Stimulated activated CD8-positive, alpha-beta memory T cell treated with anti-CD3 and anti-CD28 coated beads, Interleukin-7, amount 100 ng/mL, for 1 hour (primary cell): ENCODE measurements around the gene TRIM8.

ENCODE experiments used
- DNase-seq, 2 donors: peaks; one replicate each; pipeline ENCODE4 v3.0.0-alpha.2; 2020; ENCODE audit warnings: low read depth in 2 of 2

TRIM8 gene

DNA sequence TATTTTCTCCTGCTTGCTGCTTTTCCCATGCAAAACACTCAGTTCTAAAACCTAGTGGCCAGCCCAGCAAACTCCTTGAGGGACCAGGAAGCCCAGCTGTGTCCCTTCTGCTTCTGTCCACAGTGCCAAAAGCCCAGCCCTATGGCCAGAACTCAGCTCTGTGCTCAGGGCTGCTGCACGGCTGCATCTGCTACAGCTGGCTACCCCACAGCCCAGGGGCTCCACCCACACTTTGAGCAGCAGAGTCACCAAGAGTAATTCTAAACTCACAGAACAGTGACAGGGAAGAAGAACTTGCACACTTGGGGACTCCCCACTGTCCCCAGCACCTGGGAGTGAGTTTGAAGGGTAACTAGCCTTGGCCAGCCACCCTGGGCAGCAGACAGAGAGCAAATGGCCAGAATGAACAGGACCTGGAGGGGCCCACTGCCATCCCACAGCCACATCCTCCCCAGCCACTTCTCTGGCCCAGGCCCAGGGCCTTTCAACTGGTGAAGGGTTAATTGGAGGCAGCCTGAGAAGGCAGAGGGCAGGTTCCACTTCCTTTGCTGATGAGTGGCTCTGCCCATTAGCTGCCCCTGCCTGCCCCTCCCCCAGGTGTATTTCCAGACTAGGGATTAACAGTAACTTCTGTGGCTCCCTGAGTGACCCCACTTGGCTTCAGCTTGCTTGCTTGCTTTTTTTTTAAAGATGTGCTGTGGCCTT lies 28.1 kb upstream of the TRIM8 start:
- no peak for DNase-seq

GRCh38 chr10:102617041-102617440 lies 27.2 kb upstream of the TRIM8 start:
- DNase-seq, result no peak

GRCh38 chr10:102617816-102618215 lies 26.5 kb upstream of the TRIM8 start:
- no peak for DNase-seq

DNA sequence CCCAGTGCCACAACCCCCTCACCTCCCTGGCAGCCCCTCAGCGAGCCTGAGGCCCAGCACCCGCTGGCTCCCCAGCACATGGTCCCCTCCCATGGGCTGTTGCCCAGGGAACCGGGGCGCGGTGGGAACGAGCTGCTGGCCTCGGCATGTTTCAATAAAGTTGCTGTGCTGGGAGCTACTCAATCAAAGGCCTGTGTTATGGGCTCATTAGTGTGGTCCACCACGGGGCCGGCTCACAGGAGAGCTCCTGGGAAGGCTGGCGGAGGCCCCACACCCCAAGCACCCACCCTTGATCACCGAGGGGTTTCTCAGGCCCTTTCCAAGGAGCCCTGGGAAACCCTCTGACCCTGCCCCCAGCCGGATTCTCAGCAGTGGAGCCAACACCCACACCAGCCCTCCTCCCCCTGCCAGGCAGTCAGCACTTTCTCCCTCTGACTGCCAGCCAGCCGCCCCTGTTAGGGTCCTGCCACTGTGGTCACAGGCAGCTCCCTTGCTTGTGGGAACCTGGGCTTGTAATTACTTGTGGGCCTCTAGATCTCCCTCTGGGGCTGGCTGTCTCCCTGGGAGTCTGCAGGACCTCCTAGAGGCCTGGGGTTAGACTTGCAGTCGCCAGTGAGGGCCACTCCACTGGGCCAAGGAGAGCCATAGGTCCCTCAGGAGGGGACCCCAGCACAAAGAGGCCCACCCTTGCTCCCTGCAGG lies 24.8 kb upstream of the TRIM8 start:
- DNase-seq, result no peak

DNA sequence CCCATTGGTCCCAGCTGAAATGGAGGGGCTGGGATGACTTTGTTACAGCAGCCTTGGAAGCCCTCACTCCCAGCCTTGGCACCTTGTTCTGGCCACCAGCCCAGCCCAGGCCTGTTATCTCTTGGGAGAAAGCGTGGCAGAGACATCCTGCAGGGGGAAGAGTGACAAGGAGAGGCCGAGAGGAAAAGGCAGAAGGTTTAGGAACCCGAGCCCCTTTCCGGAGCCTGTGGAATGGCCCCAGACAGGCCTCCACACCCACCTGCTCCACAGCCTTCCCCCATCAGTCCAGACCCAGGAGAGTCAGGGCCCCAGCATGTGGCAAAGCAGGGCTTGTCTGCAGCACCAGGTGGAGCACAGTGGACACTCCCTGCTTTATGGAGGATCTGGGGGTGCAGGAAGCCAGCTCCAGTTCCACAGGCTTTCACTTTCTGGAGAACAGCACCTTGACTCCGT lies 24.1 kb upstream of the TRIM8 start:
- no peak for DNase-seq

GRCh38 chr10:102620591-102621442 lies 23.5 kb upstream of the TRIM8 start:
- DNase-seq, result no peak

DNA sequence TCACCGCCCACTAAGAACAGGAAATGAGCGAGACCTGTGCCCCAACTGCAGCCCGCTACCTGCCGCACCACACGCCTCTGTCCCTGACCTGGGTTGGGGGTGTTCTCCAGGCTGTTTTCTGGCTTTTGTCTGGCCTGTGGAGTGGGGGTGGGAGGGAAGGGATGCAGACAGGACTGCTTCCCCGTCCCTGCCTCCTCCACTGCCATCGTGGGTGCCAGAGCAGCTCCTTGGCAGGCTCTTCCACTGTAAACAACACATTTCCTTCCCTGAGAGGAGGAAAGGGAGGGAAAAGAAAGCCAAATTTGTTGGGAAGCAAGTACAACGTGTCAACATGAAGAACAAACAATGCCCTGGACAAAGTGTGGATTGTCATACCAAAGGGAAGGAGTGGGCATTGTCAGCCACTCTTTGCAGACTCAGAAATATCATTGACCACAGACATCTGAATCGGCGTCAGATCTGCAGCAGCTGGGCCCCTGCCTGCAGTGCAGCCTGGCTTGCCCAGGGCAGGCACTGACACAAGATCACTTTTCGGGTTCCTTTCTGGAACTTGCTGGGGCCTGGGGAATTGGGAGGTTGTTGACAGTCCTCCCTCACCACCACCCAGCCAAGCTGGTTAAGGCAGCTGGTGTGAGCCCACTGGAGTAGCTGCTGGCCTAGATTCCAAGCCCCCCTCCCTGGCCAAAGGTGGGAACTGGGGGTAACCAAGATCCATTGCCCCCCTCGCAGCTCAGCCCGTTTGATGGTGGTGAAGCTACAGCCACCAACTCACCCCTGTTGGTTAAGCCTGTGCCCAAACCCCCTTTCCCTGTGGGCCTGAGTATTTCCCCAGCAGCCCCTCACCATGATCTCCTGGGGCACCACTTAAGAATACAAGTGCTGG lies 22.6 kb upstream of the TRIM8 start:
- DNase-seq, result no peak

- no peak for DNase-seq
Measured at GRCh38 chr10:102624094-102624493, 20.2 kb upstream of the TRIM8 start.

DNA sequence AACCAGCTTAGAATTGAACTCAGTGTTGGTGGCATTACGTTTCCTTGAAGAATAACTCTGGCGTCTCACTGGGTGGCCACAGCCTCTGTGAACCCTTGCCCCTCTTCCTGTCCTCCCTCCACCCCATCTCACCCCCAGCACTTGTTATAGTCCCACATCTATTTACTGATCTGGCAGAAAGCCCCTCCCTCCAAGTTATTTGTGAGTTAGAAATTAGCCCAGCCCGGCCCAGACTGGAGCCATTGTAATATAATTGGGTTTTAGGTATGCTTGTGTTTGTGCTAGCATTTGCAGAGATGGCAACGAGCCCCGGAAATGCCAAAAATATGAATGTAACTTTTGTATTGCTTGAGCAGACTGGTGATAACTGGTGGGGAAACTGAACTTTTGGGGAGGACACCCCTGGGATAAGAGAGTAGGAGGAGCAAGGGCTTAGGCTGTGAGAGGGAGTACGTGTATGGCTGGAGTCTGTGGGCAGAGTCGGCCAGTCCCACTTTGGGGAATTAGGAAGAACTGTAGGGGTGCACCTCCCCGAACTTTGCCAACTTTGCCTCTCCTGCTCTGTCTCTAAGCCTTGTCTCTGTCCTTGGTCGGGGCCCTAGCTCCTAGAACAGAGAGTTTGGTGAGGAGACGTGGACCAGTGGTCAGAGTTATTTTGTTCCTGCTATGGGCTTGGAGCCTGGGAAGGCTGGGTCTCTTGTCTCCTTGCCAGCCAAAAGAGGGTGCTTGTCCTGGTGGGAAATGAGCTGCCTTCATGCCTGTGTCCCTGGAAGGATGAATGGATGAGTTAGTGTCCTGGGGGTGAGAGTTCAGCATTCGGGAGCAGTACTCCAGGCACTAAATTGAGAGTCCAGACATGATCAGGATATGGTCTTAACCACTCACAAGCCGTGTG lies 19.3 kb upstream of the TRIM8 start:
- DNase-seq, result no peak

DNA sequence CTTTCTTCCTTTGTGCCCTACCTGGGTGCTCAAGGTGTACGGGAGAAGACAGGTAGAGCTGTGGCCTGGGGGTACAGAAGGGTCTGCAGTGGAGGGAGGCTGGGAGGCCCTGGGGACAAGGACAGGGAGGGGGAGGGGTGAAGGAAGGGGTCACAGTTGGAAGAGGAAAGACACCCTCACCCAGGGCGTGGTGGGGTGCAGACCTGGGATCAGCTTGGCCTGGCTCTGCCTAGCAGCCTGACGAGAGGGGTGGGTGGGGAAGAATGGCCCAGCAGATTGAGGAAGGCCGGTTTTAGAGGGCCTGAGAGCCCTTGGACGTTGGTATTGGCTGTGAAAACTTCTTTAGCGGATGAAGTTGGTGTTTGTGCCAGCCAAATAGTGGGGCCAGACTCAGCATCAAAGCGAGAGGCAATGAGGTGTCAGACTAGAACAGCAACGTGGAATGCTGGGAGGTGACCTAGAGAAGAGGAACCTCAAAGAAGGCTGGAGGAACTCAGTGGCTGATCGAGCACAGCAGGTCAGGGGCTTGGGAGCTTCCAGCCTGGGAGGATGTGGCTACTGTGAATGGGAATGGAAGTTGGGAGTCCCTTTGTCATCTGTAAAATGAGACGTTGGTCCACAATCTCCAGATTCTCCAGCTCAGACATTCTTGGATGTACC lies 18.1 kb upstream of the TRIM8 start:
- no peak for DNase-seq

- no peak for DNase-seq
Measured at GRCh38 chr10:102627291-102627735, 17.0 kb upstream of the TRIM8 start.

DNA sequence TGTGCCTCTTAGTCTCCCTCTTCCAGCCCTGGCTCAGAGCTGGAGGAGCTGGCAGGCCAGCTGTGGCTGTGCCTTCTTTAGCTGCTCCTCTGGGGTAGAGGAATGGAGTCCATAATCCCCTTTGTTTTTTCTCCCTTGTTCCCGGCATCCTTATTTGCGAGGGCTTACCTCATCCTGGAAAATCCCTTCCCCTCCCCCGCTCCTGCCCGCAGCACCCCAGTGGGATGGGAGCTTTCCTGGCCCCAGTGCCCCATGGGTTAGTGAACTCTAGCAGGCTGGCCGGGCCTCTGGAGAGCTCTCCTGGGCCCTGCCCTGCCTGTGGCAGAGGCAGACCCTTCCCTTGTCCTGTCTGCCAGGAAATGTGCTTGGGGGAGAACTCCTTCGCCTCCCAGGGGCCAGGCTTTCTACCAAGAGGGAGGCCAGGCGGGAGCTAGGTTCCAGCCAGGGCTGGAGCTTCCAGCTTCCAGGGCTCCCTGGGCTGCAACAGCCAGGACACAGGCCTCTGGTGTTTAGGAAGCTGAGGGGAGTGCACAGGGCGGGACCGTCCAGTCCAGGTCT lies 16.5 kb upstream of the TRIM8 start:
- no peak for DNase-seq

- DNase-seq, result no peak
Measured at GRCh38 chr10:102628451-102628911, 15.8 kb upstream of the TRIM8 start.

GRCh38 chr10:102629661-102630614 lies 14.3 kb upstream of the TRIM8 start:
- no peak for DNase-seq

DNA sequence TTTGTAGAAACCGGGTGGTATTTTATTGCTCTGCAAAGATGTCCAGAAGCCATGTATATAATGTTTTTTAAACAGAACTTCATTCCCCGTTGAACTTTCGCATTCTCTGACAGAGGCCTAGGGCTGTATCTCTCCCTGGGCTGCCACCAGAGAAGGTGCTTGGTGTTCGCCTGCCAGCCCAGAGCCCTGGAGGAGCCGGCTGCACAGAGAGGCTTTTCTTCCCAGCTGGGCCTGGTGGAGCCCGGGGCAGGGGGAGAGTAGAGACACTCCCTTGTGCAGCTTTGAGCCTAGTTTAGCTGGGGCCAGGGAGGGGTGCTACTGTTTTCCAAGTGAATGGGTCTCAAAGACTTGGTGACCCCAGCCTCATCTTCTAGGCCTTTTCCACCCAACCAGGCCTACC lies 13.6 kb upstream of the TRIM8 start:
- no peak for DNase-seq

GRCh38 chr10:102631525-102632393 lies 12.5 kb upstream of the TRIM8 start:
- no peak for DNase-seq

DNA sequence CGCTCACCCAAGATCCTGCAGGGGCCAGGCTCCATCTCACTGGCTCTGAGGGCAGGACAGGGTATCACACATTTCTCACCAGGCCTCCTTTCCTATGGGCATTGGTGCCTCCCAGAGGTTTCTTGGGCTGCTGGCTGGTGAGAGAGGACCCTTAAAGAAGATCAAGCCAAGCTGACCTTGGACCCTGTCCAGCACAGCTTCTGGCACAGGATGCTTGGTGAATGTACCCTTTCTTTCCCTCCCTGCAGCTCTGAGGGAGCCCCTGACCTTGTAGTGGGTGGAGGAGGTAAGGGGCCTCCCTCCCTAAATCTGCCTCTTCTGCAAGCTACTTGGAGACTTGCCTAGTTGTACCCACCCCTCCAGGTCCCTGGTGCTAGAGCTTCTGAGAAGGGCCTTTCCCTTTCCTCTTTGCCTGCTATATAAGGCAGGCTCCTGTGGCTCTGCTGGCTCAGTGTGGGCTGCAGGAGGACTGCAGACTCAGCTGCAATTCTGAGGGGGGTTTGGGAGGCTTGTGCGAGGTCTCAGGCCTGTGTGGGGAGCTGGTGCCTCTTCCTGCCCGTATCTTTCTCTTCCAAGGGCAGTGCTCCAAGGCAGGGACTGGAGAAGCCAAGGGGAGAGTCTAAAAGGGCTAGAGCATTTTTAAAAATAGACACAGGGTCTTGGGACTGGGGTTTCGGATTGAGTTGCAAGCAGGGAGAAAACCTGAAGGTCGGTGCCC lies 11.7 kb upstream of the TRIM8 start:
- no peak for DNase-seq
